SK-N-DZ (cell line): ENCODE measurements around the gene MYH9.

Experiments used
- DNase-seq: peaks from one replicate; pipeline ENCODE4 v3.0.0-alpha.2; 2015; ENCODE audit warnings: low spot score
- small RNA-seq, 2 experiments: library from RNA; depleted of rRNA; stranded (forward); fragments of <200 nt; gene quantifications; one replicate each; pipeline ENCODE3, GENCODE V24; 2014

The MYH9 gene

GRCh38 chr22:36232715-36233401, 154.9 kb downstream of the MYH9 start:
- DNase-seq: no peak

Small RNA genes lying within 50 kb of the gene (small RNA-seq; reads per million reads assigned to genes)
- gene MIR6819: 0 reads per million in 2 experiments
